Activated T-cell treated with anti-CD3 and anti-CD28 coated beads, Interleukin-2, amount 50 U/mL, for 72 hours (primary cell): ENCODE measurements around the gene PAX8. TPM values are rescaled to one million over a fixed set of nuclear protein-coding genes. Genes with fewer than 3 reads are reported as not detected.
A peak's percentile ranks its signal among the peaks of the same experiment; 100 is the strongest.

ENCODE experiments used
- ATAC-seq, 2 donors: fragments of 150-1000 bp; cut with Tn5 transposase; replicated peaks in 1 of 2; 2 replicates each; pipeline ENCODE4 v1.10.0; 2021; ENCODE audit warnings: moderate library complexity in 2 of 2, mild to moderate bottlenecking in 1 of 2
- DNase-seq, 2 donors: peaks; one replicate each; pipeline ENCODE4 v3.0.0; 2021 to 2022; ENCODE audit warnings: mixed read lengths in 1 of 2
- H3K27ac Mint-ChIP-seq: one replicate; pipeline ENCODE4 v1.8.0; 2022; ENCODE audit warnings: mild to moderate bottlenecking, moderate library complexity, mixed read lengths
- H3K27me3 Mint-ChIP-seq: one replicate; pipeline ENCODE4 v1.8.0; 2022; ENCODE audit warnings: low read depth, mixed read lengths
- H3K36me3 Mint-ChIP-seq, 2 donors: one replicate each; pipeline ENCODE4 v1.8.0; 2022; ENCODE audit warnings: mixed read lengths in 2 of 2, mild to moderate bottlenecking in 1 of 2; ENCODE audit not compliant: insufficient read depth in 2 of 2
- H3K4me1 Mint-ChIP-seq: one replicate; pipeline ENCODE4 v1.8.0; 2022; ENCODE audit warnings: low read depth, mixed read lengths
- H3K4me3 Mint-ChIP-seq, 2 donors: one replicate each; pipeline ENCODE4 v1.8.0; 2022; ENCODE audit warnings: mild to moderate bottlenecking in 2 of 2, mixed read lengths in 2 of 2, moderate library complexity in 2 of 2
- H3K9me3 Mint-ChIP-seq, 2 donors: one replicate each; pipeline ENCODE4 v1.8.0; 2022; ENCODE audit warnings: mixed read lengths in 2 of 2
- total RNA-seq, 2 donors: library from RNA; stranded (reverse); gene quantifications; one replicate each; pipeline ENCODE4 v1.2.3, GENCODE V29; 2022

Gene PAX8
- total RNA-seq, 2 donors from 2014 or later = 3.0 to 4.3 TPM

DNA sequence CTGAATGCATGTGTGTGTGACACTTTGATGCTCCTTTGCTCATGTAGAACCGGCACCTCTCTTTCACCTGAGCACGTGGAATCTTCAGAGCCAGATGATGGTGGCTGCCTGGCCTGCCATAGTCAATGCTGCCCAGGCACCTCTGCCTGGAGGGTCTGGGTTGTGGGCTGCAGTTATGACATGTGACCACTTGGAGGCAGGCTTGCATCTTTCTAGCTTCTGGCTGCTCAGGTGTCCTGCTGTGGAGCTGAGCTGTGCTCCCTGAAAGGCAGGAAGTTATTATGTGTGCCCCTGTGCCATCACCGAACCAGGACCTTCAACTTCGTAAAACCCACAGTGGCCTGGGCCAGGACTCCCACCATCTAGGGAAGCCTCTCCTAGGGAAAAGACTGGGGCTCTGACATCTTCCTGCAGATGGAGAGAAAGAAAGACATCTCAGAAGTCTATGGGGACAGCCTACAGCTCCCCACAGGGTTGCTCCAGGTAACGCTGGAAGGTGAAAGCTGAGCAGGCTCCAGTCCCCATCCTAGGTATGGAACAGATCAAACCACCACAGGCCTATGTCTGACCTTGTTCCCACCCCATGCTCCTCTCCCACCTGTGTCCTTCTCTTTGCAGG is 74.7 kb downstream of the PAX8 start:
- Mint-ChIP-seq H3K27ac (peak overlapping the region; percentile 48), H3K9me3 (no peaks in the 10 kb centered on the region), H3K36me3 (peaks cover 3 to 6% of the 10 kb centered on the region in 2 donors)

DNA sequence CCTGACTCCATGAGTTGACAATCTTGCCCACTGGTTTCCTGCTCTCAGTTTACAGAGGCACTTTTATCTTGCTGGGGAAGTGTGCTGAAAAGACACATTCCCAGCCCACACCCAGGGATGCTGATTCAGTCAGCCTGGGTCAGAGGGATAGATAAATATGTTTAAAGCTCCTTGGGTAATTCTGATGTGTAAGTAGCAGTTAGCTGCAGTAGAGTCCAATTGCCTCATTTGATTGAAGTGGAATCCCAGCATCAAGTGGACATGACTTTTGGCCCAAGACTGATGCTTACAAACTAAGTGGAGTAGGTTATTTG is 75.5 kb downstream of the PAX8 start:
- no peaks in the 10 kb centered on the region for H3K9me3 Mint-ChIP-seq
- no peak overlapping the region for H3K4me3 Mint-ChIP-seq
- H3K36me3 Mint-ChIP-seq = peaks cover 3 to 8% of the 10 kb centered on the region in 2 donors
- DNase-seq (no peak), ATAC-seq (no peak)
- no peaks in the 10 kb centered on the region for H3K27me3 Mint-ChIP-seq
- peak overlapping the region; percentile 48 for H3K27ac Mint-ChIP-seq
- H3K4me1 Mint-ChIP-seq = peaks cover 23% of the 10 kb centered on the region

More for the DNA sequence above, 74.7 kb downstream of the PAX8 start:
- DNase-seq = peak; percentile 72 to 77
- no peaks in the 10 kb centered on the region for H3K27me3 Mint-ChIP-seq
- no peak overlapping the region for H3K4me3 Mint-ChIP-seq
- peaks cover 23% of the 10 kb centered on the region for H3K4me1 Mint-ChIP-seq
- peak; percentile 72 to 77 for ATAC-seq

DNA sequence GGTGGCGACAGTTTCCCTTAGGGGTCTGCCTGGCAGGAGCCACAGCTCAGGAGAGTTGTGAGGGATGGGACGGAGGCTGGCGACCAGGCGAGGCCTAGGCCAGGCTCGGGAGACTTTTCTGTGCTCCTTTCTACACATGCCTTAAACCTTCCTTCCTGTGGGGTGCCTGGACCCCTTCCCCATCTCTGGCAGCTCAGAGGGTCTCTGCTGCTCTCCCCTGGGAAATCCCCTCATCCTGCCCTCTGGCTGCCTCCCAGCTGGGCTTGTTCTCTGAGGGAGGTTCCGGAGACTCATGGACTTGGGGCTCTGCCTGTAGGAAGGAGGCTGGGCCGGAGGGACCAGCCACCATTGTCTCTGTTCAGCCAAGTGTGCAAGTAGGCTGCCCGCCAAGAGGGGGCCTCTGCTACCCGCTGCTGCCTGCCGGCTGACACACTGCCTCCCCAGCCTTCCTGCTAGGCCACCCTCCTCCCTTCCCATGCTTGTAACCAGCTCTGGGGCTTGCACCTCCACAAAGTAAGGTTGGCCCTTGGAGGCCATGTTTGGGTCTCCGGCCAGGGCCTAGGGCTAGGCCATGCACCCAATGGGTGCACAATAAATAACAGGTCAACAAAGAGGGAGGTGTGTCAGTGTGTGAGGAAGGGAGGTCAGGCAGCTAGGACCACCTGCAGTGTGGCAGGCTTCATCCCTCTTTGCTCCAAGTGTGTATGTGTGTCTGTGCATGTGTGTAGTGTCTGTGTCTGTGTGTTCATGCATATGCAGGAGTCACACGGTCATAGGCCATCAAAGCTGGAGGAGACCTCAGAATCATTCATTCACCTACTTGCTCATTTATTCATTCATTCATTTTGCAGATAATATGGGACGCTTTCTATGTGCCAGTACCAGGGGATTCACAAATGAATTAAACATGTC is 76.2 kb downstream of the PAX8 start:
- DNase-seq (no peak), ATAC-seq (no peak)
- Mint-ChIP-seq H3K4me1 (peaks cover 23% of the 10 kb centered on the region), H3K9me3 (no peaks in the 10 kb centered on the region), H3K4me3 (no peak overlapping the region), H3K27me3 (no peaks in the 10 kb centered on the region), H3K36me3 (peaks cover 3 to 10% of the 10 kb centered on the region in 2 donors), H3K27ac (peak overlapping the region; percentile 48)

DNA sequence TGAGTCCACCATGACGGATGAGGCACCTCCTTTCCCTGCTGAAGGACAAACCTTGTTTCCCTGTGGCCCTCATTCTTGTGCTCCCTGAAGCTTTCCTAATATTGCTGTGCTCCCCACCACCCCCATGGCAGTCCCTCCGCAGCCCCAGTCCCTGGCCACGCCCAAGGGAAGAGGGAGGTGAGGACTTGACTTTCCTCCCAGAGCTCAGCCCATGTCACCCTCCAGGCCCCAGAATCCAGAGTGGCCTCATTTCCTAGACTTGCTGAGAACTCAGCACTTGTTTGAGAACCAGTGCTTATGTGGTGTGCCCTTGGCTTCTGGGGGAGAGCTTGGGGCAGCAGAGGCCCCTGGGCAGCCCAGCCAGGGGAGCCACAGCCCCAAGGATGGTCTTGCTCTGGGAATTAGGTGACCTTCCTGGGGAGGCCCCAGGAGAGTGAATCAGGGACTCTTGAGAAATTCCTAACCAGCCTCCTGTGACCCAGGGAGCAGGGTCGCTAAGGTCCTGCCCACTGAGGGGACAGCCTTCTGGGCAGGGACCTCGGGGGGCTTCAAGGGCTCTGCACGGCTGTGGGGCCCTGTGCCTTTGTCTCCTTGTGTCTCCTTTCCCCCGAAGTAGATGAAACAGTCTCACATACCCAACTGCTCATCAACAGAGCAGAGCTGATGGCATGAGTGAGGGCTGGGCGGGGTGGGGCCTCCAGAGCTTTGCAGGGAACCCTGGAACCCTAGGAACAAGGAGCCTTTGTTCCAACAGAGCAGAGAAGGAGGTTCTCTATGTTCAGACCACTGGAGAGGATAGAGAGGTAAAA is 77.0 kb downstream of the PAX8 start:
- H3K4me1 Mint-ChIP-seq = peaks cover 23% of the 10 kb centered on the region
- no peaks in the 10 kb centered on the region for H3K27me3 Mint-ChIP-seq
- ATAC-seq = no peak
- no peaks in the 10 kb centered on the region for H3K9me3 Mint-ChIP-seq
- H3K36me3 Mint-ChIP-seq = peaks cover 6 to 15% of the 10 kb centered on the region in 2 donors
- H3K27ac Mint-ChIP-seq = no peak overlapping the region
- no peak overlapping the region for H3K4me3 Mint-ChIP-seq
- no peak for DNase-seq

DNA sequence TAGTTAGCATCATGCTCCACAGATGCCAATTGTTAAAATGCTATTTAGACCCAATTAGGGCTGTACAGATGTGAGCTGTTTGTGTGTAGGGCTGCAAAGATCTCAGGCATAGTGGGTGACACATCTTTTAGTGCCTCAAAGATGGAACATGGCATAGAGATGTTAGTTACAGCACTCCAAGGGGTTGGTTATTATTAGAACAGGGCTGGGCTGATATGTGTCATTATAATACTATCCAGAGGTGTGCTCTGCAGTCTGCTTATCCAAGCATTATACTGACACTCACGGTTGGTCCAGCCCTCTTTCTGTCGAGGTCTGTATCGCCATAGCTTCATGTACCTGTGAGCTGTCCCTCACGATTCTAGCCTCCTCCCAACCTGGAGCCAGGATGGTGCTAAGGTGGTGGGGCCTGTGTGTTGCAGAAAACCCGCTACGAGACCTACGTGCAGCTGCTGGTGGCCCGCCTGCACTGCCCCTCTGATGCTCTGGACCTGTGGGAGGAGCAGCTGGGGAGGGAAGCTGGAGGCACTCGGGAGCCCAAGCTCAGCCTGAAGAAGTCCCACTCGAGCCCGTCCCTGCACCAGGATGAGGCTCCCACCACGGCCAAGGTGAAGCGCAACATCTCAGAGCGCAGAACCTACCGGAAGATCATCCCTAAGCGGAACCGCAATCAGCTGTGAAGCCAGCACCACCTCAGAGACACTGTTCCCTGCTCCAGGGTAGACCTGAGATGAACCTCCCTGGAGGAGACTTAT is 77.8 kb downstream of the PAX8 start:
- Mint-ChIP-seq H3K4me1 (peaks cover 27% of the 10 kb centered on the region), H3K36me3 (peaks cover 6 to 22% of the 10 kb centered on the region in 2 donors), H3K27me3 (no peaks in the 10 kb centered on the region), H3K4me3 (no peak overlapping the region), H3K9me3 (no peaks in the 10 kb centered on the region), H3K27ac (no peak overlapping the region)
- DNase-seq (no peak), ATAC-seq (no peak)

DNA sequence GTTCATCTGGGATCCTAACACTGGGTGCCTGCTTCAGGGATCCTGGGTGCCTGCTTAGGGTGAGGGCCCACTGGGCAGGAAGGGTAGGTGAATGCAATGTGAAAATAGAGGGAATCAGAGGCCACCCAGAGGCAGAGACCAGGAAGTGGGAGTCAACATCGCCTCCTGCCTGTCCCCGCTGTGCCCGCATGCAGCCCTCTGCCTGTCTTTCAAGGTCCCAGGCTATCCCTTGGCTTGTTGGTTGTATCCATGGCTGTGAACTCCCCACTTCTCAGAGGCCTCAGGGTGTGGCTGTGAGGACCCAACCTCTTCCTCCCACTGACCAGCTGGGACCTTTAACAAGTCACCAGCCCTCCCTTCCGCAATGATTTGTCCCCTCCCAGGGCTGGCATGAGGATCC is 78.5 kb downstream of the PAX8 start:
- Mint-ChIP-seq H3K27me3 (no peaks in the 10 kb centered on the region), H3K4me1 (peaks cover 27% of the 10 kb centered on the region), H3K27ac (no peak overlapping the region), H3K9me3 (no peaks in the 10 kb centered on the region), H3K36me3 (peaks cover 8 to 23% of the 10 kb centered on the region in 2 donors), H3K4me3 (no peak overlapping the region)
- DNase-seq (no peak), ATAC-seq (no peak)

DNA sequence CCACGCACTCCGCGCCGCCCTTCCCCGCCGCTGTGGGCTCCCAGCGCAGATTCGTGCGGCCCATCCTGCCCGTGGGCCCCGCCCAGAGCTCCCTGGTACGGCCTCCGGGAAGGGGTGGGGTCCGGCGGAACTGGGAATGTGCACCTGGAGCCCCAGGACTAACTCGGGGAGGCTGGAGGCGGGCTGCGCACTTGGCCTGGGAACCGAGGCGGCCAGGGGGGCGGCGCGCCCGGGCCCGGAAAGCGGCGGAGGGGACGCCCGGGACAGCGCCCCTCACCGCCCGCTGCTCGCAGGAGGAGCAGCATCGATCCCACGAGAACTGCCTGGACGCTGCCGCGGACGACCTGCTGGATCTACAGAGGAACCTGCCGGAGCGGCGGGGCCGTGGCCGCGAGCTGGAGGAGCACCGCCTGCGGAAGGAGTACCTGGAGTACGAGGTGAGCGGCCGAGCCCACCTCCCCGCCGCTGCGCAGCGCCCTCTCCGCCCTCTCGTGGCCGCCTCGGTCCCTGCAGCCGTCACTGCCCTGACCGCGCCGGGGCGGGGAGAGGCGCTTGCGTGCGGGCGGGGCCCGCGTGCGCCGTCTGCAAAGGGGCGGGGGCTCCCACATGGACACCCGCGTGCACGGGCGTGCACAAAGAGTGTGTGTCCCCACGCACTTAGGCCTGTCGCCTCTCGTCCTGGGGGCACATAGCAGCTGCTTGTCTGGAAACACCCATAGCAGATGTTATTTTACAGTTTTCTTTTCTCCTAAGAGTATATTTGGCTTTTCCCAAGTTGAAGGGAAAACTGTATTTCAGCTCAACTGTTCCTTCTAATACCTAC is 79.7 kb downstream of the PAX8 start:
- H3K36me3 Mint-ChIP-seq = peaks cover 13 to 26% of the 10 kb centered on the region in 2 donors
- peak; percentile 76 to 83 for DNase-seq
- H3K27ac Mint-ChIP-seq = no peak overlapping the region
- ATAC-seq = peak; percentile 74 to 80
- no peak overlapping the region for H3K4me3 Mint-ChIP-seq
- H3K9me3 Mint-ChIP-seq = no peaks in the 10 kb centered on the region
- H3K27me3 Mint-ChIP-seq = no peaks in the 10 kb centered on the region
- H3K4me1 Mint-ChIP-seq = peaks cover 24% of the 10 kb centered on the region

DNA sequence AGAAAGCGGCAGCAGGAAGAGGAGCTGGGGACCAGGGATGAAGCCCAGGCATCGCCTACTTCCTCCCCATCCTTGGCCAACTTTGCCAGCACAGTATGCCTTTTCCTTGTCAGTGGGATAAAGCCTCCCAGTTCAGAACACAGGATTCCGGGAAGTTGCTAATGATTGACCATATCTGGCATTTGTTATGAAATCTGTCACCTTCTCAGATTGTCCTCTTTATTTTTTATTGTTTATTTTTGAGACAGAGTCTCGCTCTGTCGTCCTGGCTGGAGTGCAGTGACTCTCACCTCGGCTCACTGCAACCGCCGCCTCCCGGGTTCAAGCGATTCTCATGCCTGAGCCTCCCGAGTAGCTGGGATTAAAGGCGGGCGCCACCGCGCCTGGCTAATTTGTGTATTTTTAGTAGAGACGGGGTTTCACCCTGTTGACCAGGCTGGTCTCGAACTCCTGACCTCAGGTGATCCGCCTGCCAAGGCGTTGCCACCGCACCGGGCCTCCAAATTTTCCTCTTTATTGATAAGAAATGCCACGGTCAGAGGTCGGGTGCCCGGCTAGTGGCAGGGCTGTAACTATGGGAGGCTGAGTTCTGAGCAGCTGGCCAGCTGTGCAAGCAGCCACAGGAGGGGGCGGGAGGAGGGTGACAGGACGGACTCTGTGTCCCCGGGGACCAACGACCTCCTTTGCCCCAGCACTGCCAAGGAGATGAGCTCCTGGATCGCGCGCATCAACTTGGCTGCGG is 80.5 kb downstream of the PAX8 start:
- Mint-ChIP-seq H3K4me1 (peaks cover 17% of the 10 kb centered on the region), H3K27ac (no peak overlapping the region), H3K27me3 (no peaks in the 10 kb centered on the region)

DNA sequence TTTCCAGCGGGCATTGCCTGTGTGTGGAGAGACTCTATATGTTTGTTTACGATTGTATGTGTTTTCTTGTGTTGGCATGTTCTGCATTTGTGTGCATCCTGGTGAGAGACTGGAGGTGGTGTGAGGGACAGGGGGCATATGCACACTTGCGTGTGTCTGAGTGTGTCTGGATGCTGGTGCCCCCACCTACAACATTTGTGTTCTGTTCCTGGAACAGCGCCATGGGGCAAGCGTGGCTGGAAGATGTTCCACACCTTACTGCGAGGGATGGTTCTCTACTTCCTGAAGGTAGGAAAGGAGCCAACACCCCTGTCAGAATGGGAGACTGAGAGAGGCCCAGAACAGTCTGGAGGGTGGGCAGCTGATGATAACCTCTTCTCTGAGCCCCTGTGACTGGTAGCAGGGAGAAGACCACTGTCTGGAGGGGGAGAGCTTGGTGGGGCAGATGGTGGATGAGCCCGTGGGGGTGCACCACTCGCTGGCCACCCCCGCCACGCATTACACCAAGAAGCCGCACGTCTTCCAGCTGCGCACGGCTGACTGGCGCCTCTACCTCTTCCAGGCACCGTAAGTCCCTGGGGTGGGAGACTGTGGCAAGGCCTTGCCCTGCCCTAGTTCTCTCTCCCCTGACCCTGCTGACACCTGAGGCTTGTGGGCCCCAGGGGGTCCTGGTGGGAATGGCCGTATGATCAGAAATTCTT is 81.2 kb downstream of the PAX8 start:
- Mint-ChIP-seq H3K27me3 (no peaks in the 10 kb centered on the region), H3K27ac (peak overlapping the region; percentile 8), H3K4me3 (no peak overlapping the region), H3K9me3 (no peaks in the 10 kb centered on the region), H3K4me1 (peaks cover 14% of the 10 kb centered on the region), H3K36me3 (peaks cover 11 to 30% of the 10 kb centered on the region in 2 donors)
- DNase-seq = no peak
- no peak for ATAC-seq

More for the DNA sequence above, 80.5 kb downstream of the PAX8 start:
- ATAC-seq (no peak), DNase-seq (no peak)
- no peak overlapping the region for H3K4me3 Mint-ChIP-seq
- H3K36me3 Mint-ChIP-seq = peaks cover 13 to 26% of the 10 kb centered on the region in 2 donors
- H3K9me3 Mint-ChIP-seq = no peaks in the 10 kb centered on the region

DNA sequence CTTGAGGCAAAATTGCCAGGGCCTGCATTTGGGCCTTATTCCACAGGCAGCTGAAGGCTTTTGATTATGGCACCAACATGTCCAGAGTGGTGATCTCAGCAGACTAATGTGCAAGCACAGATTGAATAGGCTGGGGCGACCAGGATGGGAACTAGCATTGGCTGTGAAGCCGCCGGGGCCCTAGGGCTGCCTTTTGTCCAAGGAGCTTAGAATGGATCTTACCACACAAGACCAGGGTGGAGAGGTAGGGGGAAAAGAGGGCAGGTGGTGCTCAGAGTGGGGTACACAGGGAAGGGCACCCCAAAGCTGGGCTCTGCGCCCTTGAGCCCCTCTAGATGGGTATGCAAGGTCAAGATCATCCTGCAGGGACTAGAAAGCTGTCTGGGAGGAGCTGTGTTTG is 81.9 kb downstream of the PAX8 start:
- H3K27me3 Mint-ChIP-seq = no peaks in the 10 kb centered on the region
- H3K27ac Mint-ChIP-seq = peak overlapping the region; percentile 38
- peaks cover 14% of the 10 kb centered on the region for H3K4me1 Mint-ChIP-seq
- DNase-seq (no peak), ATAC-seq (no peak)
- H3K9me3 Mint-ChIP-seq = no peaks in the 10 kb centered on the region
- H3K4me3 Mint-ChIP-seq = no peak overlapping the region
- peaks cover 11 to 31% of the 10 kb centered on the region in 2 donors for H3K36me3 Mint-ChIP-seq

DNA sequence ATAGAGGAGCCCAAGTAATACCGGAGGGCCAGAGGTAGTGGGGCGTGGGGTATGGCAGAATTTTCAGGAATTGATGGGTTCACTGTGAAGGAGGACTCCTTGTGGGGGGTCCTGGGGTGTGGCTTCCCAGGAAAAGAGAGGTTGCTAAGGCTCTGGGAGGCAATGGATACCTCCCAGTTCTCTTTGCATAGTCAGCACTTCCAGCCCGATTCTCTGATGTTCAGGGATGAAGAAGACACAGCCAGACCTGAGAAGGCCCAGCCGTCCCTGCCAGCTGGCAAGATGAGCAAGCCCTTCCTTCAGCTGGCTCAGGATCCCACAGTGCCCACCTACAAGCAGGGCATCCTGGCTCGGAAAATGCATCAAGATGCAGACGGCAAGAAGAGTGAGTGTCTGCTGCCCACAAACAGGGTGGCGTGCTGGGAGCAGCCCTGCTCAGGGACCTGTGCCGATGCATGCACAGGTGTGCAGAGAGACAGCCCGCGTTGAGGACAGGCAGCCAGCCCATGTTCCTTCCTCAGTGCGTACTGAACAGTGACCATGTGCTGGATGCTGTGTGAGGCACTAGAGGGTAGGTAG is 82.7 kb downstream of the PAX8 start:
- DNase-seq (no peak), ATAC-seq (no peak)
- peak overlapping the region; percentile 38 for H3K27ac Mint-ChIP-seq
- no peaks in the 10 kb centered on the region for H3K9me3 Mint-ChIP-seq
- no peaks in the 10 kb centered on the region for H3K27me3 Mint-ChIP-seq
- H3K36me3 Mint-ChIP-seq = peaks cover 11 to 31% of the 10 kb centered on the region in 2 donors
- no peak overlapping the region for H3K4me3 Mint-ChIP-seq
- peaks cover 14% of the 10 kb centered on the region for H3K4me1 Mint-ChIP-seq
